K562 (cell line): ENCODE data around the gene PSD2. TPM values are rescaled to one million over a fixed set of nuclear protein-coding genes. Genes with fewer than 3 reads are reported as not detected.

ENCODE experiments used
- BCOR ChIP-seq: fragments of 450-650 bp; IDR thresholded peaks from 2 replicates; pipeline ENCODE4 v1.6.1; 2016
- CBX1 ChIP-seq: sonication (generic); IDR thresholded peaks from 2 replicates; pipeline ENCODE4 v1.6.1; 2016; ENCODE audit warnings: antibody characterized with exemption, low read depth, mild to moderate bottlenecking
- CCNT2 ChIP-seq: IDR thresholded peaks from 2 replicates; pipeline ENCODE4 v1.6.1; 2011; ENCODE audit warnings: borderline replicate concordance, low read depth, mild to moderate bottlenecking, moderate library complexity, mixed read lengths, low read length; ENCODE audit not compliant: insufficient read length; ENCODE audit errors: extremely low read depth
- HNRNPH1 ChIP-seq: fragments of 200-400 bp; formaldehyde crosslinking; optimal IDR thresholded peaks from 2 replicates; pipeline ENCODE3; 2017; ENCODE audit warnings: low read depth, mild to moderate bottlenecking, low read length, moderate library complexity
- IFI16 ChIP-seq: fragments of 250-450 bp; sonication (Bioruptor Pico); IDR thresholded peaks from 2 replicates; pipeline ENCODE4 v2.1.2; 2022; ENCODE audit warnings: mild to moderate bottlenecking, inconsistent platforms
- MEIS2 ChIP-seq: fragments of 450-650 bp; IDR thresholded peaks from 2 replicates; pipeline ENCODE4 v1.6.1; 2014; ENCODE audit warnings: mild to moderate bottlenecking; ENCODE audit not compliant: partially characterized antibody
- RAD21 ChIP-seq, 2 experiments: fragments of 250-450 bp in 1 of 2; fragments of 450-650 bp in 1 of 2; sonication (Bioruptor Pico) in 1 of 2; formaldehyde crosslinking in 1 of 2; IDR thresholded peaks in 1 of 2; conservative IDR thresholded peaks in 1 of 2; 2 replicates each; pipeline versions ENCODE4 v1.4.0 to v1.8.0; 2020 to 2022; ENCODE audit warnings: mild to moderate bottlenecking in 2 of 2, moderate library complexity in 1 of 2
- SAP30 ChIP-seq: fragments of 200-600 bp; sonication (generic); IDR thresholded peaks from 2 replicates; pipeline ENCODE4 v1.6.1; 2012; ENCODE audit warnings: borderline replicate concordance, low read depth, mild to moderate bottlenecking, moderate library complexity, low read length, control low read depth, inconsistent platforms; ENCODE audit not compliant: insufficient read depth, poor library complexity, severe bottlenecking
- SMAD1 ChIP-seq: fragments of 150-350 bp; IDR thresholded peaks from 2 replicates; pipeline ENCODE4 v1.6.1; 2014; ENCODE audit warnings: low read length, low read depth; ENCODE audit not compliant: partially characterized antibody
- SMAD3 ChIP-seq: fragments of 450-650 bp; formaldehyde crosslinking; conservative IDR thresholded peaks from 2 replicates; pipeline ENCODE4 v1.4.0; 2020; ENCODE audit warnings: mild to moderate bottlenecking
- TCF7L2 ChIP-seq: fragments of 150-350 bp; IDR thresholded peaks from 2 replicates; pipeline ENCODE4 v1.6.1; 2016; ENCODE audit warnings: low read depth, mild to moderate bottlenecking, low read length, moderate library complexity
- ZFP30 ChIP-seq: fragments of 250-450 bp; sonication (Bioruptor Pico); IDR thresholded peaks from 2 replicates; pipeline ENCODE4 v1.8.0; 2022; ENCODE audit warnings: moderate library complexity, mild to moderate bottlenecking, inconsistent platforms, borderline replicate concordance
- ZNF121 ChIP-seq: sonication (generic); formaldehyde crosslinking; conservative IDR thresholded peaks from 2 replicates; pipeline ENCODE4 v1.8.0; 2022; ENCODE audit warnings: missing genetic modification reagents
- ZNF263 ChIP-seq: sonication (generic); formaldehyde crosslinking; IDR thresholded peaks from 2 replicates; pipeline ENCODE4 v1.8.0; 2022; ENCODE audit warnings: mild to moderate bottlenecking, missing genetic modification reagents, borderline replicate concordance
- ZNF512 ChIP-seq: IDR thresholded peaks from 2 replicates; pipeline ENCODE4 v1.6.1; 2016; ENCODE audit warnings: missing genetic modification characterization, missing compliant biosample characterization
- polyA plus RNA-seq, 8 experiments: library from polyadenylated mRNA; depleted of rRNA in 4 of 8; stranded (reverse) in 5 of 8; unstranded in 3 of 8; fragments of >200 nt; fragmentation: Nextera tagmentation in 2 of 8; fragmentation: Illumina TruSeq in 1 of 8; extraction: Ambion mirVana in 2 of 8; extraction: Trizol in 1 of 8; gene quantifications; 2 replicates each; pipeline versions ENCODE4 v1.2.1 to v1.2.3, GENCODE V29; 2011 to 2014; ENCODE audit warnings: inconsistent platforms in 1 of 8, missing spikeins in 1 of 8
- total RNA-seq, 7 experiments: library from RNA; depleted of rRNA in 6 of 7; stranded (reverse); fragments of >200 nt in 6 of 7; fragmentation: Illumina TruSeq in 2 of 7; extraction: Trizol in 2 of 7; gene quantifications; 2 replicates each; pipeline versions ENCODE4 v1.2.1 to v1.2.3, GENCODE V29; 2011 to 2021; ENCODE audit warnings: low replicate concordance in 1 of 7
- TF ChIP-seq, protein P1 (sequence below), 2 experiments: fragments of 450-650 bp; IDR thresholded peaks; 2 replicates each; pipeline ENCODE4 v1.6.1; 2016
- TF ChIP-seq, protein P2 (sequence below): sonication (generic); formaldehyde crosslinking; IDR thresholded peaks from 2 replicates; pipeline ENCODE4 v1.4.0; 2020; ENCODE audit warnings: mild to moderate bottlenecking, missing genetic modification reagents

Gene PSD2
- total and polyA plus RNA-seq, 9 of the 15 experiments (the other 6 are each of a cell fraction or from before 2014, with no cell fraction given): 0.01 to 0.09 (median 0.04) TPM; not detected in 4

- TF ChIP-seq, protein P1, sequence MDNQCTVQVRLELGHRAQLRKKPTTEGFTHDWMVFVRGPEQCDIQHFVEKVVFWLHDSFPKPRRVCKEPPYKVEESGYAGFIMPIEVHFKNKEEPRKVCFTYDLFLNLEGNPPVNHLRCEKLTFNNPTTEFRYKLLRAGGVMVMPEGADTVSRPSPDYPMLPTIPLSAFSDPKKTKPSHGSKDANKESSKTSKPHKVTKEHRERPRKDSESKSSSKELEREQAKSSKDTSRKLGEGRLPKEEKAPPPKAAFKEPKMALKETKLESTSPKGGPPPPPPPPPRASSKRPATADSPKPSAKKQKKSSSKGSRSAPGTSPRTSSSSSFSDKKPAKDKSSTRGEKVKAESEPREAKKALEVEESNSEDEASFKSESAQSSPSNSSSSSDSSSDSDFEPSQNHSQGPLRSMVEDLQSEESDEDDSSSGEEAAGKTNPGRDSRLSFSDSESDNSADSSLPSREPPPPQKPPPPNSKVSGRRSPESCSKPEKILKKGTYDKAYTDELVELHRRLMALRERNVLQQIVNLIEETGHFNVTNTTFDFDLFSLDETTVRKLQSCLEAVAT (IDR thresholded peaks at IDR 0.05): peak in 1 of 2 experiments; percentile 73; a peak in 1 of 4 replicates
- TF ChIP-seq HNRNPH1: no peak
- TF ChIP-seq CBX1: no peak
- TF ChIP-seq TCF7L2: no peak
- TF ChIP-seq CCNT2: no peak
- TF ChIP-seq MEIS2: no peak
- TF ChIP-seq ZFP30 (CRISPR knock-in tag): no peak
- TF ChIP-seq ZNF263 (CRISPR knock-in tag): no peak; the same call in 1 of the 2 replicates
- TF ChIP-seq, protein P2, sequence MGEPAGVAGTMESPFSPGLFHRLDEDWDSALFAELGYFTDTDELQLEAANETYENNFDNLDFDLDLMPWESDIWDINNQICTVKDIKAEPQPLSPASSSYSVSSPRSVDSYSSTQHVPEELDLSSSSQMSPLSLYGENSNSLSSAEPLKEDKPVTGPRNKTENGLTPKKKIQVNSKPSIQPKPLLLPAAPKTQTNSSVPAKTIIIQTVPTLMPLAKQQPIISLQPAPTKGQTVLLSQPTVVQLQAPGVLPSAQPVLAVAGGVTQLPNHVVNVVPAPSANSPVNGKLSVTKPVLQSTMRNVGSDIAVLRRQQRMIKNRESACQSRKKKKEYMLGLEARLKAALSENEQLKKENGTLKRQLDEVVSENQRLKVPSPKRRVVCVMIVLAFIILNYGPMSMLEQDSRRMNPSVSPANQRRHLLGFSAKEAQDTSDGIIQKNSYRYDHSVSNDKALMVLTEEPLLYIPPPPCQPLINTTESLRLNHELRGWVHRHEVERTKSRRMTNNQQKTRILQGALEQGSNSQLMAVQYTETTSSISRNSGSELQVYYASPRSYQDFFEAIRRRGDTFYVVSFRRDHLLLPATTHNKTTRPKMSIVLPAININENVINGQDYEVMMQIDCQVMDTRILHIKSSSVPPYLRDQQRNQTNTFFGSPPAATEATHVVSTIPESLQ (CRISPR knock-in tag): no peak
- 0 out of 2 replicates have a peak, but pooled peaks have one; percentile 68 for TF ChIP-seq SMAD3 (CRISPR knock-in tag)
- TF ChIP-seq BCOR: peak; percentile 77
- TF ChIP-seq RAD21 (CRISPR knock-in tag; conservative IDR thresholded peaks at IDR 0.05 in 1 of 2, IDR thresholded peaks at IDR 0.05 in 1 of 2): peak; percentile 98 to 99
- TF ChIP-seq ZNF121 (CRISPR knock-in tag): no peak
- TF ChIP-seq SMAD1: no peak
- TF ChIP-seq SAP30: no peak
- TF ChIP-seq ZNF512: no peak
- TF ChIP-seq IFI16 (CRISPR knock-in tag): no peak
Measured at GRCh38 chr5:139765409-139766217, 30.0 kb upstream of the PSD2 start (continued).
